HG03103 (cell line): ENCODE measurements around the gene MAGI3.
"Not testable (repeated sequence)": the region's sequence is repeated elsewhere in the genome, so short reads cannot be mapped to it uniquely, and the experiment has no call there.

ENCODE experiments used
- ATAC-seq: cut with Tn5 transposase; IDR thresholded peaks from one replicate; pipeline ENCODE4 v1.9.1; 2021; ENCODE audit warnings: low read depth; ENCODE audit not compliant: unreplicated experiment

MAGI3 gene

GRCh38 chr1:113557187-113557586, 166.9 kb downstream of the MAGI3 start:
- no peak for ATAC-seq

DNA sequence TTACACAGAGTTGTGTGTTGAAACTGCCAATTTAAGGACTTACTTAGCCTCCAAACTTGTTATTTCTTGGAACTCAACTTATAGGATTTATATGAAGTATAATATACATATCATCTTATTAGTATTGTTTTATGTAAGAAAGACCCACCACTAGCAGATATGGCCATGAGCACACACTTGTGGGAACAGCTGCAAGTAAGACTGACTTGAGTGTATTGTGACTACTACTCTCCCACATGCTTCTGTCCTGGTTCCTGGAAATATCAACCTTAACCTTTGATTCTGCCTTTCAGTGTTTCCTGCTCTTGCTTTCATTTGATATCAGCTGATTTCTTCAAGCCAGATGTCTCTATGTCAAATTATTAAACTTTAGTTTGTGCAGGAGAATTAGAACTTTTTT, 175.3 kb downstream of the MAGI3 start:
- ATAC-seq, result no peak

- no peak for ATAC-seq
Observed at GRCh38 chr1:113567427-113567826, 177.1 kb downstream of the MAGI3 start.

GRCh38 chr1:113575744-113576260, 185.5 kb downstream of the MAGI3 start:
- ATAC-seq, result not testable (repeated sequence)

DNA sequence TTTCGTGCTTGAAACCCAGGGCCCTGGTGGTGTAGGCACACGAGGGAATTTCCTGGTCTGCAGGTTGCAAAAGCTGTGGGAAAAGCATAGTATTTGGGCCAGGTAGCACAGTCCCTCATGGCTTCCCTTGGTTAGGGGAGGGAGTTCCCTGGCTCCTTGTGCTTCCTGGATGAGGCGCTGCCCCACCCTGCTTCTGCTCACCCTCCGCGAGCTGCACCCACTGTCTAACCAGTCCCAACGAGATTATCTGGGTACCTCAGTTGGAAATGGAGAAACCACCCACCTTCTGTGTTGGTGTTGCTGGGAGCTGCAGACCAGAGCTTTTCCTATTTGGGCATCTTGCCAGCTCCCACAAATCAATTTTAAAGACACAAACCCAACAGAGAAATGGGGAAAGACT, 186.0 kb downstream of the MAGI3 start:
- no peak for ATAC-seq

DNA sequence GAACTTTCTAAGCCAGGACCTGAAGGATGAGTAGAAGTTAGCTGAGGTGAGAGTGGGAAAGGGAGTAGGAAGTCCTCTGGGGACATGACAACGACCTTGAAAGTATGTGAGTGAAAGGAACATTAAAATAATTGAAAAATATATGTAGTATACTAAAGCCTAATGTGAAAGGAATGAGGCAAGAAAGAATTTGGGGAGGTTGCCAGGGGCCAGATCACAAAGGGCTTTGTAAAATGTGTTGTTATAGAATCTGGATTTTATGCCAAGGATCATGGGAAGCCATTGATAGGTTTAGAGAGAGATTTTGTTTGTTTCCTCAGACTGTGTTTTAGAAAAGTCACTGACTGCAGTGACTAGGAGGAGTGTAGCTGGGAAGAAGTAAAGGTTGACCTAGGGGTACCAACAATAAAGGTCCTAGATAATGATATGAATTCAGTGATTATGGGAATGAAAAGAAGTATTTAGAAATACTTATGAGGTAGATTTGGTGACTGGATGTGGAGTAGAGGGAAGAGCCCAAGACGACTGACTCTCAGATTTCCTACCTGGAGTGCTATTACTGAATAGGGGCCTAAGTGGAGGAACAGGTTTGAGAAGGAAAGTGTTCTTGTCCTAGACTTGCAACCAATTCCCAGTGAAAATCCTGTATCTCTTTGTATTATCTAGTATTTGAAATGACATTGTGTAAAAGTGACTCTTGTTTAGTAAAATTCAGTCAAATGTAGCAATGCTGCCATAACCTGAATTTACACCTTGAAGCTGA, 189.1 kb downstream of the MAGI3 start:
- no peak for ATAC-seq

GRCh38 chr1:113581323-113581722, 191.0 kb downstream of the MAGI3 start:
- no peak for ATAC-seq

- ATAC-seq, result no peak
Observed at GRCh38 chr1:113582084-113582483, 191.8 kb downstream of the MAGI3 start.

DNA sequence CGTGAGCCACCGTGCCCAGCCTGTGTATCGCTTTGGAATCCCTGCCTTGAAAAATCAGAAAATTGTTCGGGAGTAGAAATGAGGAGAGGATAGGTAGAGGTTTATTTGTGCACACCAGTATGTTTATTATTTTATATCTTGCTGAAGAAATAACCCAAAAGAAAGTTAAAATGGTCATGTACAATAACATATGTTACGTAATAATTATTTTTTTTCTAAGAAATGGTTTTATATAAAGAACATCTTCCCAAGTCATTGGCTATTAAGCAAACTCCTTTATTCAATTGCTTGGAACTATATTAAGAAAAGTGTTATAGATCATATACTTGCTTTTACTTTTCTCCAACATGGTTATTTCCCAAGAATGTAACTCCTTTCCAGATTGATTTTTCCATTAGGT, 197.2 kb downstream of the MAGI3 start:
- ATAC-seq, result no peak

- ATAC-seq, result no peak
Observed at GRCh38 chr1:113592230-113592629, 201.9 kb downstream of the MAGI3 start.

DNA sequence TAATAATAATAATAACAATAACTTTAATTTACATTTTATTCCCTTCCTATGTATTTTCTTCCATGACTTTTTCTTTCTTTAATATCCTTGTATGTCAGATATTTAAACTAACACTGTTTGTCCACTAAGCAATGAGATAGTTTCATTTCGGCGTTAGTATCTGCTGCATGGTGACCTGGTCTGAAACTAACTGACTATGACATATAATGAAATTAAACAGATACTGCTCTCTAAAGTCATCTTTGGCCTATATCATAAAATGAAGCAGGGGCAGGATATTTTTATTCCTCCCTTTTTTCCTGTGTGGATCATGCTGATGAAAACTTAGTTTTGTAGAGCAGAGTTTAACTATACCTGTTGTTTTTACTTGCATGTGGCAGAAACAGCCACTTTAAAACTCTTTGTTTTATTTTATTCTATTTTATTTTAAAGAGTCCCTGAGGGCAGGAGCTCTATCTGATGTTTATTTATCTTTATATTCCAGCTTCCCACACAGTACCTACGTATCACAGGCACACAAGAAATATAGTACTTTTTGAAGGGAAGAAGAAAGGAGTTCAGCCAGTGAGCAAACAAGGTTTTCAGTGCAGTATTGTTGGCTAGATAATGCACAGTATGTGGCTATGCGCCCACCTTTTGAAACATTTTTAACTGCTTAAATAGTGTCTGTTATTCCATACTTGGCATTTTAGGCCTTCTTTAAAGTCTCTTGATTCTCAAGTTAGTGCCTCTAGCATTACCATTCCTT, 203.4 kb downstream of the MAGI3 start:
- ATAC-seq, result no peak

DNA sequence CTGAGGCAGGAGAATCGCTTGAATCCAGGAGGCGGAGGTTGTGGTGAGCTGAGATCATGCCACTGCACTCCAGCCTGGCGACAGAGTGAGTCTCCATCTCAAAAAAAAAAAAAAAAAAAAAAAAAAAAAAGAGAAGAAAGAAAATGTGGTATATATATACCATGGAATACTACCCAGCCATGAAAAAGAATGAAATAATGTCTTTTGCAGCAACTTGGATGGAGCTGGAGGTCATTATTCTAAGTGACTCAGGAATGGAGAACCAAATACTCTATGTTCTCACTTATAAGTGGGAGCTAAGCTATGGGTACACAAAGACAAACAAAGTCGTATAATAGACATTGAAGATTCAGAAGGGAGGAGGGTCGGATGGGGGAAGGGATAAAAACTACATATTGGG, 214.2 kb downstream of the MAGI3 start:
- ATAC-seq, result not testable (repeated sequence)

- ATAC-seq, result no peak
Observed at GRCh38 chr1:113605146-113605545, 214.8 kb downstream of the MAGI3 start.

- no peak for ATAC-seq
Observed at GRCh38 chr1:113608399-113608798, 218.1 kb downstream of the MAGI3 start.

- no peak for ATAC-seq
Observed at GRCh38 chr1:113610372-113610771, 220.1 kb downstream of the MAGI3 start.

- no peak for ATAC-seq
Observed at GRCh38 chr1:113615425-113615824, 225.1 kb downstream of the MAGI3 start.

- ATAC-seq, result no peak
Observed at GRCh38 chr1:113616156-113616555, 225.8 kb downstream of the MAGI3 start.

DNA sequence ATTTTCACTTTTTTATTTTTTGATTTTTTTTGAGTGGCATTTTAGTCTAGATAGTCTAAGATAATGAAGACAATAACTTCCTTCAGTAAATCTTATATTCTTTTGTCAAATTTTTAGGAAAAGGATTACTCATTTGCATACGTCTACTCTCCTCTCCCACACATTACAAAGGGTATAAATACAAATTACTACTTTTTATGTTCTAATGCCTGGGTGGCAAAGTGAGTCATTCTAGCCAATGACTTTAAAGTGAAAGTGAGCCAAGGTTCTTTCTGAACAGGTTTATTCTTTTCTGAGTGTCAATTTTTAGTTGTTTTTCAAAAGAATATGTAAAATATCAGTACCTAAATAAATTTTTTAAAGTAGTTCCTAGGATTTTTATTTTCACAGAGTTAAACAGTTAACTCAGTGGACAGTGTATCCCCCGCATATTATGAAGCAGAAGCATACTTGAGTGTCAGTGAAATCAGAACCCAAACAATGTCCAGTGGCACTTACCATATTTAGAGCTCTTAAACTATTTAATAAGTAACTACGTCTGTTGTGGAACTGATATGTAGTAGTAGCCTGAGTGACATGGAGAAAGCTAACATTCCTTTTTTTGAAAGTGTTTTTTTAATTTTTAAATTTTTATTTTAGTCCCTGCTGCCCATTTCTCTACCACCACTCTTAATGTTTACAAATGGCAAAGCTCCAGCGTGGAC, 227.3 kb downstream of the MAGI3 start:
- ATAC-seq, result no peak

DNA sequence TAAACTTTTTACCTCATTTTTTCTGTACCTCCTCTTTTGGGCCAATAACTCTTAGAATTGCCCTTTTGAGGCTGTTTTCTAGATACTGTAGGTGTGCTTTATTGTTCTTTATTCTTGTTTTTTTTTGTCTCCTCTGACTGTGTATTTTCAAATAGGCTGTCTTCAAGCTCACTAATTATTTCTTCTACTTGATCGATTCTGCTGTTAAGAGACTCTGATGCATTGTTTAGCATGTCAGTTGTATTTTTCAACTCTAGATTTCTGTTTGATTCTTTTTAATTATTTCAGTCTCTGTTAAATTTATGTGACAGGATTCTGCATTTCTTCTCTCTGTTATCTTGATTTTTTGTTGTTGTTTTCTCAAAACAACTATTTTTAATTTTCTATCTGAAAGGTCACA, 238.7 kb downstream of the MAGI3 start:
- ATAC-seq, result no peak

DNA sequence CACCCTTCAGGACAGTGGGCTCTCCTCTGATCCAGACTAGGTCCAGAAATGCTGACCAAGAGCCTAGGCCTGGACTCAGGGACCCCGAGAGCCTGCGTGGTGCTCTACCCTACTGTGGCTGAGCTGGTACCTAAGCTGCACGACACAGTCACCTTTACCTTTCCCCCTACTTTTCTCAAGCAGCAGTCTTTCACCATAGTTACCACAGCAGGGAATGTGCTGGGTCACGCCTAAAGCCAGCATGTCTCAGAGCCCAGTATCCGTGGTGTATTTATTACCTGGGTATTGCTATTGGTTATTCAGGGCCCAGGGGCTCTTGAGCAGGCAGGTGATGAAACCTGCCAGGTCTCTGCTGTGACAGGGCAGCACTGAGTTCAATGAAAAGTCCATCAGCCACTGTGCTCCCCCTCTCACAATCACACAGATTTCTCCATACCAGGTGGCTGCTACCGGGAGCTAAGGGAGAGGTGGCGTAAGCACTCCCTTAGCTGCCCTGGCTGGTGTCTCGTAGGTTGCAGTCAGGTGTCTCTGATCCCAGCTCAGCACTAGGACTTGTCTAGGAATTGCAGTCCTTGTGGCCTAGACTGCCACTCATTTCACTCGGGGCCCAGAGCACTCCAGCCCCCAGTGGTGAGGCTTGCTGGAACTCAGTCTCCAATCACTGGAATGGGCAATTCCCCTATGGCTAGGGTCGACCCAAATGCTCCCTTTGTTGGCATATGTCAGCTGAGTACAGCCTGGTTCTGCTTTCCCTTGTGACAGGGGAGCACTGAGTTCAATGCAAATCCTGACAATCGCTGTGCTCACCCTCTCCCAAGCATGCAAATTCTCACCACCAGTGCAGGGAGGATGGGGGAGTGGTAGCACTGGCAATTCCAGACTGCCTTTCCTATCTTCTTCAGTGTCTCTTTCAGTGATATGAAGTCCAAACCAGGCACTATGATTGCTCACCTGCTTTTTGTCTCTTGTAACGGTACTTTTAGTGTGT, 240.3 kb downstream of the MAGI3 start:
- no peak for ATAC-seq
